Upper lobe of left lung (tissue), 4 donors: ENCODE results near the gene GINS2.

Source experiments
- POLR2A ChIP-seq, 4 donors: fragments of 450-650 bp; IDR thresholded peaks; one replicate each; pipeline ENCODE4 v1.5.1; 2016 to 2017; ENCODE audit warnings: antibody characterized with exemption in 4 of 4, mild to moderate bottlenecking in 2 of 4
- TF ChIP-seq, protein P1 (sequence below), 6 experiments: fragments of 450-650 bp in 4 of 6; fragments of 200-600 bp in 2 of 6; sonication (generic) in 2 of 6; IDR thresholded peaks; one replicate each; pipeline ENCODE4 v1.5.1; 2016 to 2019; ENCODE audit warnings: antibody characterized with exemption in 6 of 6

DNA sequence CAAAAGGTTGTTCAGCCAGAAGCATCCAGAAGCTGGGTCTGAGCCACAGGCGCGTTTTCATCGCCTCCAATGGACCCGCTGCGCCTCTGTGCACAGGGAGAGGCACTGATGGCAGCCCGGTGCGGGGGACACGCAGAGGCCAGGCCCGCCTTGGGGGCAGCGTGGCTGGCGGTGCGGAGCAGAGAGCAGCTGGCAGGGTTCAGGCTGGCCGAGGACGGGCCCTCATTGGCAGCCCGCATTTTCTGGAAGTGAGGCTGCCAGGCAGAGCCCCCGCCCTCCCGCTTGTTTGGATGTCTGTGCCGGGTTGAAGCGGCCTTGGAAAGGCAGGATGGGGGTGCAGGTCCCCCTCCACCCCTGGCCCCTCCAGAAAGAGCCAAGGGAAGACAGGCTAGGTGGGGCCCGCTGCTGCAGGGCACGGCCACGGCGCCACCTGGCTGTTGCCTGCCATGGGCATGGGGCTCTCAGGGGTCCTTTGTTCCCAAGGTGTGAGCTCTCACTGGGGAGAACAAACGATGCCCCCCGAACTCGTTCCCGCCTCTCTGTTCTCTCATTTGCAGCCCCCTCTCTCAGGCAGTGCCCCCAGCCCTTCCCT lies 56.9 kb downstream of the GINS2 start:
- TF ChIP-seq, protein P1, sequence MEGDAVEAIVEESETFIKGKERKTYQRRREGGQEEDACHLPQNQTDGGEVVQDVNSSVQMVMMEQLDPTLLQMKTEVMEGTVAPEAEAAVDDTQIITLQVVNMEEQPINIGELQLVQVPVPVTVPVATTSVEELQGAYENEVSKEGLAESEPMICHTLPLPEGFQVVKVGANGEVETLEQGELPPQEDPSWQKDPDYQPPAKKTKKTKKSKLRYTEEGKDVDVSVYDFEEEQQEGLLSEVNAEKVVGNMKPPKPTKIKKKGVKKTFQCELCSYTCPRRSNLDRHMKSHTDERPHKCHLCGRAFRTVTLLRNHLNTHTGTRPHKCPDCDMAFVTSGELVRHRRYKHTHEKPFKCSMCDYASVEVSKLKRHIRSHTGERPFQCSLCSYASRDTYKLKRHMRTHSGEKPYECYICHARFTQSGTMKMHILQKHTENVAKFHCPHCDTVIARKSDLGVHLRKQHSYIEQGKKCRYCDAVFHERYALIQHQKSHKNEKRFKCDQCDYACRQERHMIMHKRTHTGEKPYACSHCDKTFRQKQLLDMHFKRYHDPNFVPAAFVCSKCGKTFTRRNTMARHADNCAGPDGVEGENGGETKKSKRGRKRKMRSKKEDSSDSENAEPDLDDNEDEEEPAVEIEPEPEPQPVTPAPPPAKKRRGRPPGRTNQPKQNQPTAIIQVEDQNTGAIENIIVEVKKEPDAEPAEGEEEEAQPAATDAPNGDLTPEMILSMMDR (IDR thresholded peaks at IDR 0.05), result no peak
- no peak for TF ChIP-seq POLR2A (IDR thresholded peaks at IDR 0.05)
